Stimulated activated CD8-positive, alpha-beta memory T cell treated with anti-CD3 and anti-CD28 coated beads, Interleukin-4, amount 100 ng/mL, for 48 hours (primary cell): ENCODE results near the gene CEACAM21.

Experiments used
- DNase-seq: peaks from one replicate; pipeline ENCODE4 v3.0.0-alpha.2; 2020

Gene CEACAM21

GRCh38 chr19:41587838-41588210, 11.9 kb downstream of the CEACAM21 start:
- DNase-seq = no peak

GRCh38 chr19:41588497-41589209, 12.7 kb downstream of the CEACAM21 start:
- peak; percentile 45 for DNase-seq

- no peak for DNase-seq
Measured at GRCh38 chr19:41589371-41589770, 13.4 kb downstream of the CEACAM21 start.

GRCh38 chr19:41590936-41591335, 15.0 kb downstream of the CEACAM21 start:
- DNase-seq = no peak

GRCh38 chr19:41591951-41592562, 16.1 kb downstream of the CEACAM21 start:
- DNase-seq = no peak

GRCh38 chr19:41595258-41595889, 19.4 kb downstream of the CEACAM21 start:
- DNase-seq = peak; percentile 73

- DNase-seq = no peak
Measured at GRCh38 chr19:41595890-41596280, 19.9 kb downstream of the CEACAM21 start.

- peak; percentile 80 for DNase-seq
Measured at GRCh38 chr19:41597600-41598041, 21.7 kb downstream of the CEACAM21 start.

- DNase-seq = no peak
Measured at GRCh38 chr19:41599175-41599966, 23.4 kb downstream of the CEACAM21 start.

GRCh38 chr19:41601771-41602170, 25.8 kb downstream of the CEACAM21 start:
- DNase-seq = no peak

GRCh38 chr19:41604831-41605230, 28.9 kb downstream of the CEACAM21 start:
- no peak for DNase-seq

- peak; percentile 10 for DNase-seq
Measured at GRCh38 chr19:41606215-41606837, 30.4 kb downstream of the CEACAM21 start.

- no peak for DNase-seq
Measured at GRCh38 chr19:41607668-41608067, 31.7 kb downstream of the CEACAM21 start.

- DNase-seq = no peak
Measured at GRCh38 chr19:41610789-41611188, 34.8 kb downstream of the CEACAM21 start.

GRCh38 chr19:41612483-41612882, 36.5 kb downstream of the CEACAM21 start:
- DNase-seq = no peak

GRCh38 chr19:41615207-41615606, 39.2 kb downstream of the CEACAM21 start:
- DNase-seq = no peak

GRCh38 chr19:41616792-41617621, 41.0 kb downstream of the CEACAM21 start:
- DNase-seq = no peak

GRCh38 chr19:41617941-41618730, 42.2 kb downstream of the CEACAM21 start:
- DNase-seq = no peak

GRCh38 chr19:41619018-41619556, 43.1 kb downstream of the CEACAM21 start:
- no peak for DNase-seq

- no peak for DNase-seq
Measured at GRCh38 chr19:41620171-41620570, 44.2 kb downstream of the CEACAM21 start.

GRCh38 chr19:41621226-41621625, 45.3 kb downstream of the CEACAM21 start:
- no peak for DNase-seq
